Measurements from ENCODE around the gene ARID3B.
"Not testable (repeated sequence)": the region's sequence is repeated elsewhere in the genome, so short reads cannot be mapped to it uniquely, and the experiment has no call there.

Gene ARID3B

DNA sequence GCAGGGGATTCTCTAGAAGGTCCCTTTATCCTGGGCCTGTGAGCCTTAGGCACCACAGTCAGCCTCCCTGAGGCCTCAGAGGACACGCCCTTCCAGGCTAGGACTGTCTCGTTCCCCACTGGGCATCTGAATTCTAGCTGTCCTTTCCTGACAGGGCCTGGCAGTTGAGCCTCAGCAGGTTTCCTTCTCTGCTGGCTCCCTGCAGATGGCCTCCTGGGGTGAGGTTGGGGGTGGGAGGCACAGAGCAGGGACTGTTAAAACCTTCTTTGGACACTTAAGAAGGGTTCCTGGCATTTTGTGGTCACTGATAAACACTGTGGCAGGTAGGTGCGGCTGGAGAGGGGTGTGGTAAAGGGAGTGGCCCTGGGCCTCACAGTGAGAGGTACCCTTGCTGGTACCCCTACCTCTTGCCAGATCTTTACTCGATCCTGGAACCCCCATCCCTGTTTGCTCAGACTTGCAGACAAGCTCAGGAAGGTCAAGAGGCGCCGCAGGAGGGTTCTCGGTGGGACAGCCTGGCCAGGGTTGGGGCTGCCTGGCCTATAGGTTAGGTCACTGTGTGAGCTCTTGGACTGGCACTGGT is 83.1 kb downstream of the ARID3B start:
- DNase-seq, result no peak

DNA sequence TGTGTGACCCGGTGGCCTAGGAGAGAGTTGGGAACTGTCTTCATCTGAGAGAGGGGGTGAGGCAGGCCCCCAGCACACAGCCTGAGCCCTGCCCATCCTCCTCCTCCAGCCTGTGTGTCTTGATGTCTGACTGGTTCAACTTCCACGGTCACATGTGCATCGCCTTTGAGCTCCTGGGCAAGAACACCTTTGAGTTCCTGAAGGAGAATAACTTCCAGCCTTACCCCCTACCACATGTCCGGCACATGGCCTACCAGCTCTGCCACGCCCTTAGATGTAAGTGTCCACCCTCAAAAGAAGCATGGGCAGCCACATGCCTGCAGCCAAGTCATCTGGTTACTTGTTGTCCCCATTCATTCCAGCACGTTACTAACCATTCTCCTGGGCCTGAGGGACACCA is 84.7 kb downstream of the ARID3B start:
- DNase-seq, result no peak

DNA sequence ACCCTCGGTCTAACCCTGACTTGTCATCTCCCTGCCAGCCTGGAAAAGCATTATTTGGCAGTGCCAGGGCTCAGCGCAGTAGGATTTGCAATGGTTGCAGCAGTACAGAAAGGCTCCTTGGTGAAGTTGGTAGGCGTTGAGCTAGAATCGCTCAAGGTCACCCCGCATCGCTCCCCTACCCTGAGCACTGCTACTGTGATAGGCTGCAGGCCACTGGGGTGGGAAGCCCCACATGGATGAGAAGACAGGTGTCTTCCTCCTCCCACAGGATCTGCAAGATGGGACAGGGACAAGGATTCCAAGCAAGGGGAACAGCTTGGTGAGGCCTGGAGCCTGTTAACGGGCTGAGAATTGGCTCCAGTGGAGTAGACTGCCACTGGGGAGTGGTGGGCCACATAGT is 85.3 kb downstream of the ARID3B start:
- no peak for DNase-seq

DNA sequence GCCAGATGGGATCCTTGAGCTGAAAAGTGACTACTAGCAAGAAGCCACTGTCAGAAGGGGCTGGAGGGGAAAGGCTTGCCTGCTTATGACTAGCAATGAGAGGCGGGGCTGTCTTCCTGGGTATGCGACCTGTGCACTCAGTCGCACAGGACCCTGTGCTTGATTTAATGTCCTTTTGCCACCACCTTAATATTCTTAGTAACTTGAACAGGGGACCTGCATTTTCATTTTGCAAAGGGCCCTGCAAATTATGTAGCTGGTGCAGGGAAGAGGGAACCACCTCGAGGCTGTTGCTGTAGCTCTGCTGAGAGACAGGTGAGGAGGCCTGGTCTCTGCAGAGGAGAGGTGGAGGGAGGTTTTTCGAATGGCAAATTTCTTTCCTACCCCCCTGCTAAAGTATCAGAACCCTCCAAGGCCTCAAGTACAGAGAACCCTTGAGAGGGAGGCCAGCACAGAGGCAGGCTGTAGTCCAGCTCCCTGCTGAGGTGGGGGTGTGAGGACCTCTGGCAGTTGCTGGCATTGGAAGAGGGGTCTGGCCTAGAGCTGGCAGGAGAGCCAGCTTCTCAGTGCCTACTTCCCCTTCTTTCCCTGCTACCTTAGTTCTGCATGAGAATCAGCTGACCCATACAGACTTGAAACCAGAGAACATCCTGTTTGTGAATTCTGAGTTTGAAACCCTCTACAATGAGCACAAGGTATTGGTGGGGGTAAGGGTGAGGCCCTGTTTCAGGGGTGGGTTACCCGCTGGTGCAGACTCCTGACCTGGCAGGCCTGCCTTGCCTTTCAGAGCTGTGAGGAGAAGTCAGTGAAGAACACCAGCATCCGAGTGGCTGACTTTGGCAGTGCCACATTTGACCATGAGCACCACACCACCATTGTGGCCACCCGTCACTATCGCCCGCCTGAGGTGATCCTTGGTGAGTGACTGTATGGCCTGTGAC is 86.0 kb downstream of the ARID3B start:
- no peak for DNase-seq

DNA sequence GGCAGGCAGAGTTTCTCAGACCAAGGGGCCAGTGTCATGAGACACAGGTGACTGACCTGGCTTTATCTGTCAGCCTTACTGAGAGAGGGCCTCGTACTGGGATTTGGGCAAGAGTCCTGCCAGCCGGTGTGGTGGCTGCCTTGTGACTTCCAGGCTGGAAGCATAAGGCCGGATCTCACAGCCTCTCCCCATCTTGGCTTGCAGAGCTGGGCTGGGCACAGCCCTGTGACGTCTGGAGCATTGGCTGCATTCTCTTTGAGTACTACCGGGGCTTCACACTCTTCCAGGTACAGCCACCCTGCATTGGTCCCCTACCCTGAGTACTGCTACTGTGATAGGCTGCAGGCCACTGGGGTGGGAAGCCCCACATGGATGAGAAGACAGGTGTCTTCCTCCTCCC is 86.7 kb downstream of the ARID3B start:
- DNase-seq, result no peak

DNA sequence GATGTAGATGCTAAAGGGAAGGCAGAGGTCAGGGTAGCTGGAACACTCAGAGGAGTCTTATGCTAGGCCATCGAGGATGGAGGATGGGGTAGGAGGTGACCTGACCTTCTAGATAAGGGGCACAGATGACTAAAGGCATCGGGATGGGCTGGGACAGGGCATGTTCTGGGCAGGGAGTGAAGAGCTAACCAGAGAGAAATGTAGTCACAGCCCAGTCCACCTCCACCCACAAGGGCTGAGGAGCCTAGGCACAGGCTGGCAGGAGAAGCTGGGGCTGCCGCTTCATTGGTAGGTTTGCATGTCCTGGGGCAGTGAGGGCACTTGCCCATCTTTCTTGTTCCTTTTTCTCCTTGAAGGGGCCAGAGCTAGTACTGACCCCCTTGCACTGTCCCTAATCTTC is 87.2 kb downstream of the ARID3B start:
- DNase-seq, result no peak

DNA sequence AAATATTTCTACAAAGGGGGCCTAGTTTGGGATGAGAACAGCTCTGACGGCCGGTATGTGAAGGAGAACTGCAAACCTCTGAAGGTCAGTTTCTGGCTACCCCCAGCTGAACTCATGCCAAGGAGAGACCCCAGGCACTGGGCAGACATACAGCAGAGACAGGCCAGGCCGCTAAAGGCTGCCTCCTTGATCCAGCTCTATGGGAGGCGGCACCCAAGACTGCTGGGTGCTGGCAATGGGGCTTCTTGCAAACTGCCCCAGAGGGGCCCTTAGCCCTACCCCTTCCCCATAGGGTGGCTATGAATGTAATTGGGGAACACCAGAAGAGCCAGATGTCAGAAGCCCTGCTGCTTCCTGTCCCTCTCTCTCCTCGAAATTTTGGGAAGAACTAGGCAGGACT is 87.9 kb downstream of the ARID3B start:
- no peak for DNase-seq

DNA sequence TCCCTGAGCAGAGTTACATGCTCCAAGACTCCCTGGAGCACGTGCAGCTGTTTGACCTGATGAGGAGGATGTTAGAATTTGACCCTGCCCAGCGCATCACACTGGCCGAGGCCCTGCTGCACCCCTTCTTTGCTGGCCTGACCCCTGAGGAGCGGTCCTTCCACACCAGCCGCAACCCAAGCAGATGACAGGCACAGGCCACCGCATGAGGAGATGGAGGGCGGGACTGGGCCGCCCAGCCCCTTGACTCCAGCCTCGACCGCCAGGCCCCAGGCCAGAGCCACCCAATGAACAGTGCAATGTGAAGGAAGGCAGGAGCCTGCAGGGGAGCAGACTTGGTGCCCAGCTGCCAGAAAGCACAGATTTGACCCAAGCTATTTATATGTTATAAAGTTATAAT is 88.7 kb downstream of the ARID3B start:
- DNase-seq, result not testable (repeated sequence)

DNA sequence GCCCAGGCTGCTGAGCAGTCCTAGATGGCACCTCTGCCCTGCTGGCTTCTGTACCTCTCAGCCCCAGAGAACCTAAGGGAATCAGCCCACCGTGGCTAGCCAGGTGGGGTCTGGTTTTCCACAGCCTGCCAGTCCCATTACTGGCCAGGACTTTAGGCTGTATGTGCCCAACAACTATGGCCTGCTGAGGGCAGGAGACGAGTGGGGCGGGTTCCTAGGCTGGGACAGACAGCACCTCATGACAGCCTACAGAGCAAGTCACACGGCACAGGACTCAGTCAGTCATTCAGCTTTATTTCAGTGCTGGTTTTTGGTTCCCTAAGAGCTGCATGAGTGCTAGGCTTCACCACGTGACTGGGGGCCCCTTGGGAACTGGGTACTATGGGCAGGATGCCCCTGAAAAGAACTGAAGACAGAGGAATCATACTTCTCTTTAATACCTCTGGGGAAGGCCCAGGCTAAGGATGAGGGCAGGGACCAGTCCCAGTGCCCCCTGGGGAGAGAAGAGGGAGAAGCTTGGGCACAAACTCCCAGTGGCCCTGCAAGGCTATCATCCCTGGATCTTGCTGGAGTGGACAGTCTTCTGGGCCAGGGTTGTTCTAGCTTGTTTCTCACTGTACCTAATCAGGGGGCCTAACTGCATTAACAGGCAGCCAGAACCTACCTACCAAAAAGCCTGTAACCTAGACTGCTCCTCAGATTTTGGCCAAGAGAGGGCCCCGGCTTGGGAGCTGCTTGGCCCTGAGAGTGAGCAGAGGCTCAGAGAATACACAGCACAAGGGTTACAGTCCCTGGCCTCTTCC is 89.5 kb downstream of the ARID3B start:
- DNase-seq, result no peak

DNA sequence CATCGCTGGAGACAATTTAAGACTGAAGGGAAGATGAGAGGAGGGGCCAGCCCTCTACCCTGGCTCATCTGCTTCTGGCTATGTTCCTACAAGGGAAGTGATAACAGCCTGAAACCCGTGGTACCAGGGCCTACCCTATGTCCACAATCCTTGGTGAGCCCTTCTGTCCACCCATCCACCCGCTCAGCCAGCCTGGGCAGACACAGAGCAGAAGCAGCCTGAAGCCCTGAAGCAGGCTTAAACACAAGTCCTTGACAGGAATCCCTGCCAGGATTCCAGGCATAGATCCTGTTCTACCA is 90.0 kb downstream of the ARID3B start:
- DNase-seq, result no peak

DNA sequence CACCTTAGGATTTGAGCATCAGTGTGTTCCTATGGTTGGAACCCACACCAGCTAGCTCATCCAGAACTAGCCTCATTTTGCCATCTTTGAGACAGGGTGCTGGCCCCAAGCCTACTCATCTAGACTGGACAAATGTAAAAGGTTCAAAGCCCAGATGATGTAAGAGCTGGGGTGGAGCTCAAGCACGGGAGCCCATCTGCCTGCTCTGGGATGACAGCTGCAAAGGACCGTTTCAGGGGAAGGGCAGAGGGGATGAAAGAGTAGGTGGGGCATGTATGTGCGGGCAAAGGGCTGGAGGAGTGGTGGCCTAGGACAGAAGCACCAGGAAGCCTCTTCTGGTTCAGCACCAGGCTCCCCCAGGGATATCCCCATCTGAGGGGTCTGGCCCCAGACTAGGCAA is 90.4 kb downstream of the ARID3B start:
- DNase-seq, result no peak

DNA sequence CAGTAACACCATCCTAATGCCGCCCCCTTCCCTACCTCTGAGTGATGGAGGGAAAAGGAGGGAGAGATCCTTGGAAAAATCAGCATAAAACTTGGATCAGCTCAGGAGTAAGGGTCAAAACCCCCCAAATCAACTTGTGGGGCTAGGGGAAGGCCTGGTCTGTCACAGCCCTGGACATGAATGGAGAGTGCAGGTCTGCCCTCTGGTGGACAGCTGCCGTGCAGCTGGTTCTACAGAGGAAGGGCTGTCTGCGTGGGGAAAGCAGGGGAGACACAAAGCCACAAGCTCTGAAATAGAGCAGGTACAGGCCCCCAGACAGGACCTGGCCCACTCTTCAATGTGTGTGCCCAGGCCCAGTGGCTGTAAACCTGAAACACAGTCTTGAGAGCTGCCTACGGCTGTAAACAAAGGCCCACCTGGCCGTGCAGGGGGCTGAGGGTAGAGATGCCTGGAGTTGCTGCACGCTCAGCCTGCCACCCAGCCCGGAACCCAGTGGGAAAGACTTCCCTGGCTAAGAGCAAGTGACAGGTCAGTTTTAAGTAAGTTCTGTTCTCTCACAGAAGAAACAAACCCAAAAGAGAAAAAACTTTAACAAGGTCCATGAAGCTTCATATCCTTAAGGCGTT is 91.0 kb downstream of the ARID3B start:
- DNase-seq, result peak; percentile 61

DNA sequence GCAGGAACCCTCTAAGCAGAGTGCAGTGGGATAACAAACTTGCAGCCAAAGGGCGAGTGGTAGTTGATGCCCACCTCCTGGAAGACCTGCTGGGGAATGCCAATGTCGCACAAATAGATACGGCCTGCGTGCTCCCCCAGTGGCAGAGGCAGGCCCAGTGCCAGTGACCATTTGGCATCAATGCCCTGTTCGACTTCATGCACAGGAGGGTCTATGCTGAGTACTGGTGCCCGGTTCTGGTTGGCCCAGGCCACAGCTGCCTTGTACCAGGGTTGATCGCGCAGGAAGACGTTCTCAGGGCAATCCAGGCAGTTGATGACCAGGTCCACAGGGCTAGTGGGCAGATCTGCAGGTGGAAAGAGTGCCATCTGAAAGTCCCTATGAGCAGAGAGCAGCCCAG is 91.6 kb downstream of the ARID3B start:
- DNase-seq, result no peak

DNA sequence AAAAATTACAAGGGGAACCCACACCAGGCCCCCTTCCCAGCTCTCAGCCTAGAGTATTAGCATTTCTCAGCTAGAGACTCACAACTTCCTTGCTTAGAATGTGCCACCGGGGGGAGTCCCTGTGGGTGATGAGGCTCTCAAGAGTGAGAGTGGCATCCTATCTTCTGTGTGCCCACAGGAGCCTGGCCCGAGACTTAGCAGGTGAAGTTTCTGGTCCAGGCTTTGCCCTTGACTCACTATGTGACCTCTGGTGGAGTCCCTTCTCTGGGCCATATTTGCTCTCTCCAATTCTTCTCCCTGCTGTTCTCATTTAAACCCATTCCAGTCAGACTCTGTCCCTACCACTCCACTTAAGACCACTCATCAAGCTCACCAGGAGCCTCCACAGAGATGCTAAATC is 92.8 kb downstream of the ARID3B start:
- DNase-seq, result no peak

DNA sequence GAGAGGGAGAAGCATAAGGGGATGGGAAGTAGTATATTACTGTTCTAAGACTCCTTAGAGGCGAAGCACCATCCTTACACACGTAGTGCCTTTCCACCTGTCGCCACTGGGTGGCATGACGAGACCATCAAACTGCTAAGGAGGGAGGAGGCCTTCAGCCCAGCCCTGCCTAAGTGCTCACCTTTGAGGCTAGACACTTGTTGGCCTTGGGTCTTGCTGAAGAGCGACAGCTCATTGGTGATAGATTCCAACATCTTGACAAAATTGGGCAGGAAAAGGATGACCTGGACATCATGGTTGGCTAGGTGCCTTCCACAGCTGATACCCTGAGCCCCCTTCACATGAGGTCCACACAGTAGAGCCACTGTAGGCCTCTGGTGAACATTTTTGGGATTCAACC is 94.2 kb downstream of the ARID3B start:
- peak; percentile 81 for DNase-seq

DNA sequence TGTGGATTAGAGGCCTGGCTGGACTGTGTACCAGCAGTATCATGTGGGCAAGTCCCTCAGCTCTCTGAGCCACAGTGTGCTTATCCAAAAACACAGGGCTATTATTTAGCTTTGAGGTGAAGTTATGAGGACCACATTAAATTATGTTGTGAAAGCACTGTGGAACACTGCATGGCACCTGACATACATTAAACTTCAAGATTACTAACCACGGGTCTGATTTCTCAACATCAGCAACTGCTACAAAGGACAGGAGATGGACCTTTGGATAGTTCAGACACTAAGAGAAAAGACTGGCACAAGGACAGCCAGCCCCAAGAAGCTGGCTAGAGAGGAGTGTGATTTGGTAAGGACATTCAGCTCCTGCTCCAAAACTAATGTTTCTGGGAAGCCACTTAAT is 96.0 kb downstream of the ARID3B start:
- DNase-seq, result no peak

DNA sequence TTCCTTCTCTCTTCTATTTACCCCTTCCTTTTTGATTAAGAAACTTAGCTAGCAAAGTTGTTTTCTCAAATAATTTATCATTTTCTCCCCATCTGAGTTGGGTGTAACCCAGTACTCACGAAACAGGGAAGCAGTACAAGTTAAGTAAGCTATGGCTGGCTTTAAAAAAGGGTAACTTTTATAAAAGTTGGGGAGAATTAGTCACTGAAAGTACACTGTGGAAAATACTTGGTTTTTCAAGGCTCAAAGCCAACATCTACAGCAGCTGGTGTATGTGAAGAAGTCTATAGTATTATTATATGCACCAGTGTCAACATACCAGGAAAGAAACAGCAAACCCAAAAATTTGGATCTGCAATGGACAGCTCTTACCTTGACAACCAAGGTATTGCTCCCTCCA is 100.1 kb downstream of the ARID3B start:
- no peak for DNase-seq

DNA sequence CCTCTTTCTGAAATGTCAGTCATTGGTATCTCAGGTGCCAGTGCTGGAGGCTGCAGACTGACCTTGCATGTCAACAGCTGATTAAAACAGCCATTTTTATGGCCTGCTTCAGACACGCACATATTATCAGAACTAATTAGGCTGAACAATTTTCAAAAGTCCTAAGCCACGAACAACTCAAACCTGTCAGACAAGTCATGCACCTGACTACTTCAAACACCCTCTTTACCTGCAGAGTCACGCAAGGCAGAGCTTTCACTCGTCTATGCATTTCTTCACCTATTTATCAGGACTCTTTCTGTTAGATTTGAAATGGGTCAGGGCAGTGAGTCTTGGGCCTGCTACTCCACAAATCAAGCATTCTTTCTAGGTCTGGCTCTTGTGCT is 101.3 kb downstream of the ARID3B start:
- DNase-seq, result no peak

DNA sequence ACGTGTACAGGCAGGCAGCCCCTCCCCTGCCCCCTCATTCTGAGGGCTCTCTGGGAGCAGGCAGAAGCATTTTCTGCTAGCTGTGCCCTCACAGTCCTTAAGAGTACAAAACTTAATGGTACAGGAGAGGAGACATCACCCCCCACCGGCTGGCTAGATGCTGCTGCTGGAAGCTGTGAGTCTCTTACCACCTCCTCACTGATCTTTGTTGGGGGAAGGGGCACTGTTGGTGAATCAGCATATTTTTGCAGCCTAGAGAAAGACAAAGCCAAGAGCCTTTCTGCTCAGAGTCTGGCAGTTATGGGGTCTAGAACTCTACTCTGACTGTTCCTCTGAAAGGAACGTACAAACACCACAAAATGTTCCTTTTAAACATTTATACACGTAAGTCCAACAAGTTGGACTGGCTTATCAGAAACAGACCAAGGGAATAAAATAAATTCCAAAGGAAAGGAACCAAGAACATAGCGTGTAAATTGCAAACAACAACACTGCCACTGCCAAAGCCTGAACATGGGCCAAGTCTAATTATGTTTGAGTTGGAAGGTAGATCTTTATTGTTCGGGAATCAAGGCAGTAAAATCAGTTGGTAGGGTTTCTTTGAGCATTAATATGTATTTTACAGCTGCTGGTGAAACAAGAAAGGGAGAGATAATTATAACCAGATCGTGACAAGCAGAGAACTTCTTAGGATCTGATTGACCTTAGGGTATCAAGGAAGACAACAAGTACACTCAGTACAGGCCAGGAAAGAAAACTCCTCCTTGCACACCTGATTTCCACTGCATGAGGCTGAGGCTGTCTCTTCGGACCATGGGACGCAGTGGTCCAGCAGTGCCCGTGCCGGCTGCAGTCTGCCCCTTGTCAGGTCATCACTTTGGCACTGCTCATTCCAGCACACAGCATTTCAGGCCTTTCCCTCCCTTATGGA is 102.0 kb downstream of the ARID3B start:
- no peak for DNase-seq

DNA sequence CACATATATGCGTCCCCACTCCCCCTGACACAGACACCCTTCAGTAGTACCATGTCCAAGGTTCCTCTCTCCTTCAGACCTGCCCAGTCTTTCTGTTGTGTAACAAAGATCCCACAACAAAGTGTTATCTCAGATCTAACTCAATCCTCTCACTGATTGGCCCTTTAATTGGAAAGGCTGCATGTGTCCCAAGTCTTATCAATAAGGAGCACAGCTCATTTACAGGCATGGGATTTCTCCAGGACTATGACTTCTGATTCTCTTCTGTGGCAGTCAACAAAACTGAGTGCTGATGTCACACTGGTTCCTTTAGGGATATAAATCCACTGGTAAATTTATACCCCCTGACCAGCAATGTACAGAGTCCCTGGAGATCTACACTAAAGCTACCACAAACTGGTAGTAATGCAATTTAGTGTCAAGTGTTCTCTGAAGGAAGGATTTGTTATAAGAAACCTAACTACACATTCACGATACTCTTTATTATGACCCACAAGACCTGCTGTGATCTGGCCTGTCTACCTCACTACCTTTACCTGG is 102.7 kb downstream of the ARID3B start:
- DNase-seq, result no peak

DNA sequence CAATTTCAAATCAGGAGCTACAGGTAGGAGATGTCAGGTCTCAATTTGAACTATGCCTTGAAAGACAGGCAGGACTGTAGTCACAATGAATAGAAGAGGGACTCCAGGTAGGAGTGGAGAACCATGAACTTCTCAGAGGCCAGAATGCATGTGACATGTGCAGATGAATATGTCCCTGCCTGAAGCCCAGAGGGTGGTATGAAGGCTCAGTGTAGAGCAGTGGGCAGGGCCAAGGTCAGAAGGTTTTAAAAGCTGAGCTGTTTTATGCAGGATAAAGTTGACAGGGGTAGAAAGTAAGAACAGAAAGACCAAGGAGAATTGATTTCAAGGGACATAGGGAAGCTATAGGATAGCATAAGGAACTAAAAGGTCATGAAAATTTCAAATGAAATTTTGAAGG is 105.5 kb downstream of the ARID3B start:
- no peak for DNase-seq
